Uterus (tissue), 2 donors: Measurements from ENCODE around the gene CRB1.

Experiments used
- CTCF ChIP-seq, 4 experiments: fragments of 200-600 bp in 2 of 4; fragments of 450-650 bp in 2 of 4; sonication (generic) in 2 of 4; IDR thresholded peaks; one replicate each; pipeline ENCODE4 v1.5.1; 2016 to 2019; ENCODE audit warnings: antibody characterized with exemption in 4 of 4, mild to moderate bottlenecking in 2 of 4, moderate library complexity in 1 of 4
- POLR2A ChIP-seq, 2 donors: fragments of 450-650 bp; IDR thresholded peaks; one replicate each; pipeline ENCODE4 v1.6.1; 2016; ENCODE audit warnings: antibody characterized with exemption in 2 of 2, mild to moderate bottlenecking in 1 of 2, moderate library complexity in 1 of 2

DNA sequence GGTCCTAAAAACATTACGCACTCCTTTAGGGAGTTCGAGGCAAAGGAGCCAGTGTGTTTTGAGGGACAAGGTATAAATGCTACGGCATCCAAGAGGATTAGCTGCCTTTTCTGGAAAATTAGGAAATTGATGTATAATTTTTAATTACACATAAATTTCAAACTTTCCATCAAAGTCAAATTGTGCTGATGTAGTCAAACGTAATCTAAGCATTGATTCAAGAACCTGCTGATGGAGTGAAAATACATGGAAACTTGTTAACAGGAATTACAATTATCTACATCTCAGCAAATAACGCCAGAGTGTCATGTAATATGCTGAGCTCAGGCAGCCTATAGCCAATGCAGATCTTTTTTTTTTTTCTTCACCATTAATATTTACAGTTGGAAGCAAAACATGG is 194.5 kb downstream of the CRB1 start:
- TF ChIP-seq CTCF (IDR thresholded peaks at IDR 0.05) (no peak), POLR2A (IDR thresholded peaks at IDR 0.05) (no peak)
